CD1c-positive myeloid dendritic cell (primary cell): ENCODE measurements around the gene LIG1.
"Not testable (repeated sequence)": the region's sequence is repeated elsewhere in the genome, so short reads cannot be mapped to it uniquely, and the experiment has no call there.

Experiments
- DNase-seq: peaks from one replicate; pipeline ENCODE4 v3.0.0-alpha.2; 2016; ENCODE audit errors: extremely low spot score

Gene LIG1

DNA sequence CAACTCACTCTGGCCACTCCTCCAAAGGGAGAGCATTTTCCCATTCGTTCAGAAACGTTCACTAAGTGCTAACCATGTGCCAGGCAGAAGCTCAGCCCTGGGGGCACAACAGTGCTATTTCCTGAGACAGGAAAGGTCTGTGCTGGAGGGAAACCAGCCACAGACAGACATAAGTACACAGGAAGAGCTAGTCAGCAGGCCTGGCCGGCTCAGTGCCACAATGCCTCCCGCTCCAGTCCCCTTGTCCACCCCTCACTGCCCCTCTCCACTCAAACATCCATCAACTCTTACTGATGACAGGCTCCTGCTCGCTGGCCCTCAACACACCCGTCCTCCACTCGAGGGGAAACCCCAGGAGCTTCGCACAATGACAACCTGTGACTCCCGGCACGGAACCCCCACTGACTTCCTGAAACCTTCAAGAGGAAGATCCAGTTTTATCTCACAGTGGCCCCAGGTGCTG, 48.2 kb downstream of the LIG1 start:
- peak; percentile 13 for DNase-seq

DNA sequence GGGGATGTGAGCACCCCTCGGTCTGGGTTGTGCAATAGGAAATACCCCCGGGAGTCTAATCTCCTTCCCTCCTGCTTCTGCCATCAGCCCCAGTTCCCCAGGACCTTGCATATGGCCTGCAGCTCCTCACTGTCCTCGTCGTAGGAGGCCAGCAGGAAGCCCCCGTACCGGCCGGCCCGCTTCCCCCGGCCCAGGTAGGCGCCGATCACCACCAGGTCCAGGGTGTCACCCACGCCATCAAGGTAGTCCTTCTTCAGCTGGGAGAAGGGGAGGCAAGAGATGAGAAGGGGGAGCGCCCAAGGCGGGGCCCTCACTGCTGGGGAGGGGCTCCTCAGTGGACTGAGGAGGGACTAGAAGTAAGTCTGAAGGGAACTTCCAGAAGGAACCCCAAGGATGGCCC, 49.1 kb downstream of the LIG1 start:
- DNase-seq = no peak

DNA sequence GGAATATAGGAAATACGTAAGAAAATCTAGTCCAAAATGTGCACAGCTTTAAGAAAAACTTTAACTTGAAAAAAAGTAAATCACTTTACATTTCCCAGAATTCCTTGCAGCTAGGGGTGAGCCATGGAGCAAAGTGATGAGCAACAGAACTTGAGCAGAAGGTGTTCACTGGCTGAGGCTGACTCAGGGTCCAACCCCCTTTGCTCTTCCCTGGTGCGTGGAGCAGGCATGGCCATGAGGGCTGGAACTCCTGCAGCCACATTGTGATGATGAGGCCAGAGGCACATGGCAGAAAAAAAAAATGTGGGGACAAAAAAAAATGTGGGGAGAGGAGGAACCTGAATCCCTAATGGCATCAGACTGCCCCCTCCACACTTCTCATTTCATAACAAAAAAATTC, 49.6 kb downstream of the LIG1 start:
- DNase-seq = no peak

DNA sequence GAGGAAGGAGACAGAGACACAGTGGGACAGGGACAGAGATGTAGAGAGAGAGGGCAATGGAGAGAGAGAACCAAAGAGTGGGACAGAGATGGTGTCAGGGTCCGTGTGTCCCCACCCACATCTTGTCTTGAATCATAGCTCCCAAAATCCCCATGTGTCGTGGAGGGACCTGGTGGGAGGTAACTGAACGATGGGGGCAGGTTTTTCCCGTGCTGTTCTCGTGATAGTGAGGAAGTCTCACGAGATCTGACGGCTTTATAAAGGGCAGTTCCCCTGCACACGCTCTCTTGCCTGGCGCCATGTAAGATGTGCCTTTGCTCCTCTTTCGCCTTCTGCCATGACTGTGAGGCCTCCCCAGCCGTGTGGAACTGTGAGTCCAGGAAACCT, 52.0 kb downstream of the LIG1 start:
- peak; percentile 26 for DNase-seq

DNA sequence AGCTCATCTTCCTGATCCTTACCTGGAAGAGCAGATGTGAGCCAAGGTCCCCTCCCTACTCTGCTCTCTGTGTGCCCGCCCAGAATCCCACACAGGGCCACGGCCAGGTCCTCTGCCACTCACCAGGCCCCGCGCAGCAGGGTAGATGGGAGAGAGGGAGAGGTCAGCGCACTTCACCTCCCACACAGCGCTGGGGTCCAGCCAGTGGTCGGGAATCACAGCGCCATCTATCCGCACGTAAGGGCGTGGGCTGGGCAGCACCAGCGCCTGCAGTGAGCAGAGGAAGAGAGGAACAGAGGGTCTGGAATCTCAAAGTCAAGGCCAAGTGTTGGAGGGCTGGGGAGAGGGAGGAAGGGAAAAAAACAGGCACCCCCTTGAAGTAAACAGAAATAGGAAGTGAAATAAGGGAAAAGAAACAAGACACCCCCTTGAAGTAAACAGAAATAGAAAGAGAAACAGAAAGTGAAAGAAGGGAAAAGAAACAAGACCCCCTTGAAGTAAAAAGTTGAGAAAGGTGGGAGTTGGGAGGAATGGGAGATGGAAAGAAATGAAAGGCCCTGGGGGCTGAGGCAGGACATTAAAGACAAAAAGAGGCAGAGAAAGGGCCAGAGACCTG, 52.5 kb downstream of the LIG1 start:
- no peak for DNase-seq

DNA sequence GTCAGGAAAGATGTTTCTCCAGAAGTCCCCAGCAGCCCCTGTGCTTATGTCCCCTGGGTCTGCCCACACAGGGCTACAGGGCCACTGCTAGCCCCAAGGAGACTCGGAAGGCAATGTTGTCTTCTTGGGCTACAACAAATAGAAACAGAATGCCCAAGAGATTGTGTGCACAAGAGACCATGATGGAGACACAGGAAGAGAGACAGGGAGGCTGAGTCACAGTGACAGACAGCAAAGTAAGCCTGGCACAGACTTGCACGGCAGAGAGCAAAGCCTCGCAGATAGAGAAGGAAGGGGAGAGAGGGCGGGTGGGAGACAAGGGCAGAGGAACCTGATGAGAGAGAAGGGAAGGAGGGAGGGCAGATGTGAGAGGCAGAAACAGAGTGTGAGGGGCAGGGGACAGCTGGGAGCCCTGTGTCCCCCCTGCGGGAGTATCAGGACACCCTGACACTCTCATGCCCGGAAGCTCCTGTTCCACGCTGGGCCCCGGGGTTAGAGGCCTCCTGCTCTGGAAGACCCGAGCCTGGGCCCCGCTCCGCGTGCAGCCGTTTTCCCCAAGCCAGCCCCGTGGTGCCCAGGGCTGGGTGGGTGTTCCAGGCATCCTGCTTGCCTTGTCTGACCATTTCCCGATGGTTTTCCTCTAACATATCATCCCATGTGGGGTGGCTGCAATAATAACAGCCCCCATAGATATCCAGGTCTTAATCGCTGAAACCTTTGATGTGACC, 56.8 kb downstream of the LIG1 start:
- DNase-seq = no peak

DNA sequence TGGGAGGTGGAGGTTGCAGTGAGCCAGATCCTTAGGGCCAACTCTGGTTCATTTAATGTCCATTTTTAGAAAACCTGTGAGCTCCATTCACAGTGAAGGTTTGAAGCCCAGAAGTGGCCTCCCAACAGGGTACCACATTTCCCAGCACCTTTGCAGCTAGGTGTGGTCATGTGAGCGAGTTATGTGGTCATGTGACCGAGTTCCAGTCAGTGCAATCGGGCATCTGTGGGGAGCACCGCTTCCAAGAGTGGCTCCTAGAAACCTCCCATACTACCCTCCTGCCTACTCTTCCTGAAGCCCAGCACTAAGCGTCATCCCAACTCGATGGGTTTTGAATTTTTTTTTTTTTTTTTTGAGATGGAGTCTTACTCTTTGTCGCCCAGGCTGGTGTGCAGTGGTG, 58.9 kb downstream of the LIG1 start:
- DNase-seq = no peak

DNA sequence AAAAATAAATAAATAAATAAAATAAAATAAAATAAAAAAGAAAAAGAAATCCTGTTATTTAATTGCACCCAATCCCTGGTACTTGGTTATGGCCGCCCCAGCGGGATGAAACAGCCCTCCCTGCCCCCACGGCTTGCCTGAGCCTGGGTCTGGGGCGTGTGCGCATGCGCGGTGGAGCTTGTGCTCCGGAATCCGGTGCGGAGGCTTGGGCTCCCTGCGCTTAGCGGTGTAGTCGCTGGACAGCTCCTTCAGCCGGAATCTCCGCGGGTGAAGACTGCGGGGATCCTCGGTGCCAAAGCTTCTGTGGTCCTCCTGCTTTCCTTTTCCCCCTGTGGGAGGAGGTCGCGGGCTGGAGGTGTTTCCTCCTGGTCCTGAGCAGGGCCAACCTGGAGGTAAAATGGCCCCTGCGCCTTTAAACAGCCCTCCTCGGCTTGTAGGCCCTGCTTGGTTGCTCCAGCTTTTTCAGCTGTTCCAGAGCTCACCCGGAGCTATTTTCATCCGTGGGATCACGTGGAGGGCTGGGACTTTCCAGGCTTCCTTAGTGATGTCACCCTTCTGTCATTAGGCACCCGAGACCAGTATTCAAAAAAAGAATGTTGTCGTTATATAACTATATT, 59.7 kb downstream of the LIG1 start, which contains the start of gene PLA2G4C:
PLA2G4C (minus strand) TSS at position 468 of the 617 bp plus-strand sequence. CDS start 4,288 bp downstream, outside the sequence.
- peak; percentile 92 for DNase-seq

DNA sequence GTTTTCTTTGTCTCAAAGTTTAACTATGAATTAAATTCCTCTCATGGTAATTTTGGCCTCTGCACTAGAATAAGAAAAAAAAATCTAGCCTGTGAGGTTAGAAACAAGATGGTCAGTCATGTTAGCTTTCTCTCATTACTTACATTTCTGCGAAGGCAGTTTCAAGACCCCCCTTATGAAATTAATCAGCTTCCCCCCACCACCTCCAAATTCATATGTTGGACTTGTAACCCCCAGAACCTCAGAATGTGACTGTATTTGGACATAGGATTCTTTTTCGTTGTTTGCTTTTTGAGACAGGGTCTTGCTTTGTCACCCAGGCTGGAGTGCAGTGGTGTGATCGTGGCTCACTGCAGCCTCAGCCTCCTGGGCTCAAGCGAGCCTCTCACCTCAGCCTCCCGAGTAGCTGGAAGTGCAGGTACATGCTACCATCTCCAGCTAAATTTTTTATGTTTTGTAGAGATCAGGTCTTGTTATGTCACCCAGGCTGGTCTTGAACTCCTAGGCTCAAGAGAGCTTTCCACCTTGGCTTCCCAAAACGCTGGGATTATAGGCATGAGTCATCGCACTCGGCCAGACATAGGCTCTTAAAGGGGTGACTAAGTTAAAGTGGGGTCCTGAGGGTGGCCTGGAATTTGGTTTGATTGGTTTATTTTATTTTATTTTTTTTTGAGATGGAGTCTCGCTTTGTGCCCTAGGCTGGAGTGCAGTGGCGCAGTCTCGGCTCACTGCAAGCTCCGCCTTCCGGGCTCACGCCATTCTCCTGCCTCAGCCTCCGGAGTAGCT, 61.0 kb downstream of the LIG1 start:
- DNase-seq = no peak

DNA sequence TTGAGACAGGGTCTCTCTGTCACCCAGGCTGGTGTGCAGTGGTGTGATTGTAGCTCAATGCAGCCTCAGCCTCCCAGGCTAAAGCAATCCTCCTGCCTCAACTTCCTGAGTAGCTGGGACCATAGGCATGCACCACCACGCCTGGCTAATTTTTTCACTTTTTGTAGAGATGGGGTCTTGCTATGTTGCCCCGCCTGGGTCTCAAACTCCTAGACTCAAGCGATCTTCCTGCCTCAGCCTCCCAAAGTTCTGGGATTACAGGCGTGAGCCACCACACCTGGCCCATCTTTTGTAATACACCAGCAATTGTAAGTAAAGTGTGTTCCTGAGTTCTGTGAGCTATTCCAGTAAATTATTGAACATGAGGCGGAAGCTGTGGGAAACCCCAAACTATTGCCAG, 66.2 kb downstream of the LIG1 start:
- no peak for DNase-seq

DNA sequence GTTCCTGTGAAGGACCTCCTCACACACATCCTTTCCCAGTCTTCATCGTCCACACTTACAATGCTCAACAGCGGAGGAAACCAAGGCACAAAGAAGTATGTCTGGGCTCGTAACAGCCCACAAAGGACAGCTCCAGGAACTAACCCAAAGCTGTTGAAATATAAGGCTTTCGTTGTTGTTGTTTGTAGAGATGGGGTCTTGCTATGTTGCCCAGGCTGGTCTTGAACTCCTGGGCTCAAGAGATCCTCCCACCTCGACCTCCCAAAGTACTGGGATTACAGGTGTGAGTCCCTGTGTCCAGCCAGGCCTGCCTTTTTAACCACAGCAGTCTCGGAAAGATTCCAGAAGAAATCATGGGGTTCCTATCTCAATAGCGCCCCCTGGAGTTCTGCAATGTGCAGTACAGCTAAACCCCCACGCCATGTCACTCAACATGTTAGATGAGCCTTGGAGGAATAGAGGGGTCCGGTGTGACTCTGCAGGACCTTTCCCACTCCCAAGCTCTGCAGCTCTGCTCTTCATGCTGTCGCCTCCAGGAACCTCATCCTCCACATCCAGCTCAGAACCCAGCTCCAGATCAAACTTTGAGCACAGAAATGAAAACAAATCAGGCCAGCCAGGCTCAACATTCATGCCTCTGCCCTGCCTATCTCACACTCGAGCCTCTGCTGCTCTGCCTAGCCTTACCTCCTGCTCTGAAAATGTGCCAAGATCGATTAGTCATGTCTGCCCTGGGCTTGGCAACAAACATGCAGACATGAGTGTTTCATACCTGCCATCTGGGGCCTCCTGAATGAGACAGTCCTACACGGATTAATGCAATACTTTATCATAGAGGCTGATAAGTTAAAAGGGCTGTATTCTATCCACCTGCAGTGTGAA, 67.0 kb downstream of the LIG1 start:
- DNase-seq = peak; percentile 63

DNA sequence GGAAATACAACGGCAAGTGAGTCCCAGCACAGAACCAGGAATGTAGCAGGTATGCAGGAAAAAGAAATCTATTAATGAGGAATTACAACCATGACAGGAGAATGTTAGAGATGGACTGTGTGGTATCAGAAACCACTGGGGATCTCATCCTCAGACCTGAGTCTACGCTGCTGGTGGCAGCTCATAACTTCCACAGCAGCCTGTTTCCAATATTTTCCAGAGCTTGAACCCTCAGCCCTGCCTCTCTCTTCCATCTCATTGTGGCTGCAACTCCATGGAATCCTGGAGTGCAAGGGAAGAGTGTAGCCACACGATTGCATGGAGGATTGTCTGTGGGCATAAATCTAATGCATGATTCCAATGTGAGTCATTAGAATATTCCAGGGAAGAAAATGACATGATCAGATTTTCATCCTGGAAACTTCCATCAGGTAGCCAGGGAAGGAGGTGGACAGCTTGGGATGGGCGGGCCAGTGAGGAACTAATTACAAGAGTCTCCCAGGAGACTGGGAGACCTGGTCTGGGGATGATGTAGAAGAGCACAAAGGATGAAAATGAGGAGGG, 74.5 kb downstream of the LIG1 start:
- no peak for DNase-seq

DNA sequence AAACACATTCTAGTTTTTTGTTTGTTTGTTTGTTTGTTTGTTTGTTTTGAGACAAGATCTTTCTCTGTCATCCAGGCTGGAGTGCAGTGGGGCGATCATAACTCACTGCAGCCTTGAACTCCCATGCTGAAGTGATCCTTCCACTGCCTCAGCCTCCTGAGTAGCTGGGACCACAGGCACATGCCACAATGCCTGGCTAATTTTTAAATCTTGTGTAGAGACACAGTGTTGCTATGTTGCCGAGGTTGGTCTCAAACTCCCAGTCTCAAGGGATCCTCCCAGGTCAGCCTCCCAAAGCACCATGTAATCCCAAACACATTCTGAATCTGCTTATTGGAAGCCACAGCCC, 75.3 kb downstream of the LIG1 start:
- no peak for DNase-seq

DNA sequence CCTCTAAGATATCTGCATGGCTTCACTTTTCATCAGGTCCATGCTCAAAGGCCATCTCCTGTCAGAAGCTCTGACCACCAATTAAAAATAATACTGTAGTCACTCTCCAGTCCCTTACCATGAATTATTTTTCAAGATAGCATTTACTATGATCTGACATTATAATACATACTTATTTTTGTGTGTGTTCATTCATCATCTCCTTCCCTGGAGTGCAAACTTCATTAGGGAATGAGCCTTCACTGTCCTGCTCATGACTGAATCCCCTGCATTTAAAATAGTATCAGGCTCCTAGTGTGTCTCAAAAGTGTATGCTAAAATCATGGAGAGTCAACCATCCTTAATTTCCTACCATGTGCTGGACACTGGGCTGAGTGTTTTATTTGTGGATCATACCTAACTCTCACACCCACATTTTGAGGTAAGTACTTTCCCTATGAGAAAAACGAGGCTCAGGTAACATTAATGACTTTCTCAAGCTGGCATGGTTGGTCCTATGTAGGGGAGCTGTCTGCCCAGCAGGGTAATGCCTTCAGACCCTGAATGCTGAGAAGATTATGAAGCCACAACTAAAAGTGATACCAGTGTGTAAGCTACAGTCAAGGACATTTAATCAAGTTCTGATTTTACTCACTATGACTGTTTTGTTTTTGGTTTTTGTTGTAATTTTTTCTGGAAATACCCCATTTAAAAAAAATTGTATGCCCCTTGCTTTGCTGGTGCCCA, 75.9 kb downstream of the LIG1 start:
- DNase-seq = no peak

DNA sequence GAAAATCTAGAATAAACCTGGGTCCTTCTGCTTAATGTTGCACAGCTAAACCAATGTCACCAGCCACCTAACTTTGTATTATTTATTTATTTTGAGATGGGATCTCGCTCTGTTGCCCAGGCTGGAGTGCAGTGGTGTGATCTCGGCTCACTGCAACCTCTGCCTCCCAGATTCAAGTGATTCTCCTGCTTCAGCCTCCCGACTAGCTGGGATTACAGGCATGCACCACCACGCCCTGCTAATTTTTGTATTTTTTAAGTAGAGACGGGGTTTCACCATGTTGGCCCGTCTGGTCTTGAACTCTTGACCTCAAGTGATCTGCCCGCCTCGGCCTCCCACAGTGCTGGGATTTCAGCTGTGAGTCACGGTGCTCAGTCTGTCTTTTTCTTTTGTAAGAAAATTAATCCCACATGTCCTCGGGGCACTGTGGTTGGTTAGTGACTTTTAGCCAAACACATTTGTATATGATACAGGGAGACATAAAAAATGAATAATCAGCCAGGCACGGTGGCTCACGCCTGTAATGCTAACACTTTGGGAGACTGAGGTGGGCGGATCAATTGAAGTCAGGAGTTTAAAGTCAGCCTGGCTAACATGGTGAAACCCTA, 78.9 kb downstream of the LIG1 start:
- DNase-seq = not testable (repeated sequence)

DNA sequence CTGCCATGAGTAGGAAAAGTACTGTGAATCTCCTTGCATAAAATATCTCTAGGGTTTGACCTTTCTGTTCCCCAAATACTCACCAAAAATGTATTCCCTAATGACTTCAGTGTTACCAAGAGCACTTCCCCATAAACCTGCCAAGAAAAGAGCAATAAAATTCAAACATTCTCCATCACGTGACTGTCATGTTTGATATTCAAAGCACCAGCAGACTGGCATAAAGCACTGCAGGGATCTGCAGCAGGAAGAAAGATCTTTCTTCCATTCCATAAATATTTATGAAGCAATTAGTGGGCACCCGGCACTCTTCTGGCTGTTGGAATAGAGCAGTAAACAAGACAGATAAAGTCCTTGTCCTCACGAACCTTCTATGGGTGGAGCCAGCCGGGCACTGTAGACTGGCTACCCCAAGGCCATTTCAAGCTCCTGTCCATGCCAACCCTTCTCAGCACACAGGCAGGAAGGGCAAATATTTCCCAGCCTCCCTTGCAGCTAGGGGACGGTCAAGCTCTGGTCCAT, 79.8 kb downstream of the LIG1 start:
- DNase-seq = no peak

DNA sequence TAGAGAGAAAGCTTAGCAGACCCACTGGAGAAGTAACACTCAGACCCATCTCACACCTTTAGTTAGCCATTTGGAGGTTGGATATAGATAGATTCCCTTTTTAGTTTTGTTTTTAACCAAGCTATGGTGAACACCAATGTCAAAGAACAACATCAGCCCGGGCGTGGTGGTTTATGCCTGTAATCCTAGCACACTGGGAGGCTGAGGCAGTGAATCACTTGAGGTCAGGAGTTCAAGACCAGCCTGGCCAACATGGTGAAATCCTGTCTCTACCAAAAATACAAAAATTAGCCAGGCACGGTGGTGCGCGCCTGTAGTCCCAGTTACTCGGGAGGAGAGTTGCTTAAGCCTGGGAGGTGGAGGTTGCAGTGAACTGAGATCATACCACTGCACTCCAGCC, 81.2 kb downstream of the LIG1 start:
- not testable (repeated sequence) for DNase-seq

DNA sequence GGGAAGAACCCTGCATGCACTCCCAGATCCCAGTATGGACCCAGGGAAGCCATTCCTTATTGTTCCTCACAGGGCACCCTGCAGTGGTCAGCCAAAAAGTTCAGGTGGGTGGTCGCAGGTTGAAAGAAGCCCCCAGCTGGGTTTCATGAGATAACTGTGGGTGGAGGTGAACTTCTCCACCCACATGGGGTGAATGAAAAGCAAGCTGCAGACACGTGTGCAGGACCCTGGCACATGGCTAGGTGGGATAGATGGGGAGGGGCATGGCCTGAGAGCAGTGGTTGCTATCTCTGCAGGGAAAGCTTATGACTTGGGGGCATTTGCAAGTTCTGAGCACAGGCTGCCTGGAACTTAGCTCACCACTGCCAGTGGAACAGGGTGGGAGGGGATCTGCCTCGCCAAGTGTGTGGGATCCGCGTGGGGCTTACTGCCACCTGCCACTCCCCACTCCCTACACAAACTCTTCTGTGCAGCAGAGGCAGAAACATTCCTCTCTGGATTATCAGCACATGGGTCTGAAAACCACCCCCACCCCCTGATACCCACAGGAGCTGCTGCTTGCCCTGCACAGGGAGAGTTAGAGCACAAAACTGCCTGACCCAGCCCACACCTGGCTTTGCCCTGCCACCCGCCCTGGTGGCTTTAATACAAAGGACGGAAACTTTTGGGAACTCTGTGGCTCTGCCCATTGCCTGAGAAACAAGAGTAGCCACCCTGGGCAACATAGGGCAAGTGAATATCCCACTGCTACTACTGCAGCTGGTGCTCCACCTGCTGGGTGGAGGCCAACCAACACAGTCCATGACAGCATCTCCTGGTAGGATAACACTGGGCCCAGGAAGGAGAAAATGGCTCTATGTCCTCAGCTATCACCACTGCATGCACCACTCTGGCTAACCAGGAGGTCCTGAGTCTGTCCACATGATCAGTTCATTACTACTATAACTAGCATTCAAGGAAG, 84.0 kb downstream of the LIG1 start:
- DNase-seq = no peak
